ENCODE data around the gene ABLIM1.

ABLIM1 gene

DNA sequence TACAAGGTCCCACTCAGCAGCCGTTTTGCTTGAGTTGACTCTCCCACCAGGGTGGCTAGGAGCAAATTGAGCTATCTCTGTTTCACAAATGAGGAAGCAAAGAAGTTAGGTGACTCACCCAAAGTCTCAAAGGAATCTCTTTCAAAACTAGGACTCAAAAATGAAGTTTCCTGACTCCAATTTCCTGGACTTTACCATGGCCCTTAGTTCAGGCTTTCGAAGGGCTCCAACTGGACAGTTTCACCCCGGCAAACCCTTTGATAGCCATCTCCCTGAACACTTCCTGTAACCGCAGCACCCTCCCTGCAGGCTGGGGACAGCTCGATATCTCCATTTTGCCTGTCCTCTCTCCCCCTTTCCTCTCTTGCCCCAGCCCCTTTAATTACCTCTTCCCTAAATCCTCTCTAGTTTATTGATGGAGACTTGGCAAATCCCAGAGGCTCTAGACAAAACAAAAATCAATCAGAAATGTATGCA is 249.1 kb downstream of the ABLIM1 start:
- no peak overlapping the region for H3K4me3 ChIP-seq (ENCODE audit: insufficient read depth, low read depth, low read length, poor library complexity, severe bottlenecking)
- H3K27ac ChIP-seq (ENCODE audit: insufficient read depth, low read length, poor library complexity, severe bottlenecking) = no peak overlapping the region
- no peak for DNase-seq
- H3K36me3 ChIP-seq (ENCODE audit: control insufficient read depth, insufficient read depth, low read length) = no peaks in the 10 kb centered on the region
- no peaks in the 10 kb centered on the region for H3K9me3 ChIP-seq (ENCODE audit: control insufficient read depth, low read length)
- H3K4me1 ChIP-seq (ENCODE audit: control insufficient read depth, insufficient read depth, low read length, poor library complexity, severe bottlenecking) = no peaks in the 10 kb centered on the region
- H3K27me3 ChIP-seq (replicated peaks; ENCODE audit: control insufficient read depth, insufficient read depth, low read length, poor library complexity, severe bottlenecking) = peaks cover 15% of the 10 kb centered on the region

- Histone ChIP-seq H3K27ac (ENCODE audit: insufficient read depth, low read length, poor library complexity, severe bottlenecking) (no peak overlapping the region), H3K4me3 (ENCODE audit: insufficient read depth, low read depth, low read length, poor library complexity, severe bottlenecking) (no peak overlapping the region), H3K27me3 (replicated peaks; ENCODE audit: control insufficient read depth, insufficient read depth, low read length, poor library complexity, severe bottlenecking) (peaks cover 19% of the 10 kb centered on the region), H3K36me3 (ENCODE audit: control insufficient read depth, insufficient read depth, low read length) (no peaks in the 10 kb centered on the region), H3K9me3 (ENCODE audit: control insufficient read depth, low read length) (no peaks in the 10 kb centered on the region), H3K4me1 (ENCODE audit: control insufficient read depth, insufficient read depth, low read length, poor library complexity, severe bottlenecking) (no peaks in the 10 kb centered on the region)
- DNase-seq = no peak
Measured at GRCh38 chr10:114408112-114408967, 249.7 kb downstream of the ABLIM1 start.

- no peaks in the 10 kb centered on the region for H3K9me3 ChIP-seq (ENCODE audit: control insufficient read depth, low read length)
- H3K36me3 ChIP-seq (ENCODE audit: control insufficient read depth, insufficient read depth, low read length) = no peaks in the 10 kb centered on the region
Measured at GRCh38 chr10:114406455-114406854, 251.6 kb downstream of the ABLIM1 start.

GRCh38 chr10:114405011-114405350 is 253.1 kb downstream of the ABLIM1 start:
- H3K27me3 ChIP-seq (replicated peaks; ENCODE audit: control insufficient read depth, insufficient read depth, low read length, poor library complexity, severe bottlenecking) = peaks cover 27% of the 10 kb centered on the region
- no peak overlapping the region for H3K4me3 ChIP-seq (ENCODE audit: insufficient read depth, low read depth, low read length, poor library complexity, severe bottlenecking)
- no peak for DNase-seq
- H3K36me3 ChIP-seq (ENCODE audit: control insufficient read depth, insufficient read depth, low read length) = no peaks in the 10 kb centered on the region
- no peaks in the 10 kb centered on the region for H3K9me3 ChIP-seq (ENCODE audit: control insufficient read depth, low read length)
- no peak overlapping the region for H3K27ac ChIP-seq (ENCODE audit: insufficient read depth, low read length, poor library complexity, severe bottlenecking)
- no peaks in the 10 kb centered on the region for H3K4me1 ChIP-seq (ENCODE audit: control insufficient read depth, insufficient read depth, low read length, poor library complexity, severe bottlenecking)

More at GRCh38 chr10:114406455-114406854, 251.6 kb downstream of the ABLIM1 start:
- DNase-seq = no peak
- no peaks in the 10 kb centered on the region for H3K4me1 ChIP-seq (ENCODE audit: control insufficient read depth, insufficient read depth, low read length, poor library complexity, severe bottlenecking)
- no peak overlapping the region for H3K27ac ChIP-seq (ENCODE audit: insufficient read depth, low read length, poor library complexity, severe bottlenecking)
- H3K4me3 ChIP-seq (ENCODE audit: insufficient read depth, low read depth, low read length, poor library complexity, severe bottlenecking) = no peak overlapping the region
- peaks cover 26% of the 10 kb centered on the region for H3K27me3 ChIP-seq (replicated peaks; ENCODE audit: control insufficient read depth, insufficient read depth, low read length, poor library complexity, severe bottlenecking)

DNA sequence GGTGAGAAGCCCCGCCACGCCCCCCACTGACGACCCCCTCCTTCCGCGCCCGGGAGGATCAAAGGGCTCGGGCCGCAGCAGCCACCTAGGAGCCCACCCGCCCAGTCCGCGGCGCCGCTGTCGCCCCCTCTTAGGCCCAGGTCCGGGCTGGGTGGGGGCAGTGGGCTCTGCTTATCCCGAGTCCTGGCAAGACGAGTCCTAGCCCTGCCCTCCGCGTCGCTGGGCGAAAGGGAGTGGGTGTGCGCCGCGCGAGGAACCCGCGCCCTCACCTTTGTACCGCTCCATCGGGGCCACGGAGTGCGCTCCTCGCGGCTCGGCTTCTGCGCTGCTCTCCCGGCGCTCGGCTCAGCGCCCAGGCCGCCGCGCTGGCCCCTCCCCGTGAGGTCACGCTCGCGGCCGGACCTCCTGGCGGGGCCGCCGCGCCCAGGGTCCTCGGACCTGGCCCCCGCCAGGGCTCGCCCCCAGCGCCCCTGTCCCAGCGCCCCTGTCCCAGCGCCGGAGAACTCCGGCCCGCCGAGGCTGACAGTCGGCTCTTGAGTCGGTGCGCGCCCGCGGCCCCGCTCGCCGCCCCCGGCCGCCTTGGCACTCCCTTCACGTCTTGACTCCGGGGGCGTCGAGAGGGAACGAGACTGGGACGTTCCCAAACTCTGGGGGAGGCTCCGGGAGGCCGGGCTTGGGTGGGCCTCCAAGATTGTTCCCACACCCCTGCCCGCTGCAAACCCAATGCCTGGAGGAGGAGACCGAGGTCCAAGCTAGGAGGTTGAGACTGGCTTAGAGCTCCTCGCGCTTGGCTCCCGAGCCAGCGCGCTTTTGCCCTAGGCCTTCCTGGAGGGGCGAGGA is 253.7 kb downstream of the ABLIM1 start, which contains the start of gene AFAP1L2:
Gene AFAP1L2 (minus strand): TSS at position 332 of the 840 bp plus-strand sequence. CDS start 47 bp downstream, at position 285.
- H3K4me3 ChIP-seq (ENCODE audit: insufficient read depth, low read depth, low read length, poor library complexity, severe bottlenecking) = no peak within 1 kb of the TSS
- H3K27me3 ChIP-seq (replicated peaks; ENCODE audit: control insufficient read depth, insufficient read depth, low read length, poor library complexity, severe bottlenecking) = peaks cover 26% of the 10 kb centered on the region
- H3K4me1 ChIP-seq (ENCODE audit: control insufficient read depth, insufficient read depth, low read length, poor library complexity, severe bottlenecking) = no peaks in the 10 kb centered on the region
- DNase-seq = no peak
- no peak within 1 kb of the TSS for H3K27ac ChIP-seq (ENCODE audit: insufficient read depth, low read length, poor library complexity, severe bottlenecking)
- no peaks in the 10 kb centered on the region for H3K9me3 ChIP-seq (ENCODE audit: control insufficient read depth, low read length)
- H3K36me3 ChIP-seq (ENCODE audit: control insufficient read depth, insufficient read depth, low read length) = no peaks in the 10 kb centered on the region

DNA sequence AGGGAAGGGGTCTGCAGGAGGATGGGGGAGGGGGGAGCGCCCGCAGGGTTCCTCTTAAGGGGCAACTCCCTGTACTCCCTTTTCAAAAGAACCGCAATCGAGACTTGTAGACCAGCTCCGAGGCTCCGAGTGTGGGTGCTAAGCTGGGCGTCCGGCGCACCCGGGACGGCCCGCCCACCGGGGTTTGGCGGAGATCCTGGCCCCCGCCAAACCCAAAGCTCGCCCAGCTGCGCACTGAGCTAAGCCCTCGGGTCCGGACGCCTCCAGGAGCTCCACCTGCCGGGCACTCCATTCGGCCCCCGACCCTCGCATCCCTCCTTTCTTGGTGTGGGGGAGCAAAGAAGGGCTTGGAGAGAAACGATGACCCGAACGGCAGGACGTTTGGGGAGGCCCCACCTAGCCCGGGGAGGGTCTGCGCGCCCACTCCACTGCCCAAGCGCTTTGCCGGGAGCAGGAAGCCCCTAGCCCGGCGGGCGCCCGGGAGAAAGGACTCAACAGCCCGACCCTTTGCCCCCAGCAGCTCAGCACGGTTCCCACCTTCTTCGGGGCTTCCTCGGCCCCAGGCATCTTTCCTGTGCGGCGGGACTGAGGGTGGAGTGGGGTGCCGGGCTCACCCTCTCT is 254.4 kb downstream of the ABLIM1 start:
- H3K4me3 ChIP-seq (ENCODE audit: insufficient read depth, low read depth, low read length, poor library complexity, severe bottlenecking) = no peak overlapping the region
- no peaks in the 10 kb centered on the region for H3K36me3 ChIP-seq (ENCODE audit: control insufficient read depth, insufficient read depth, low read length)
- no peak overlapping the region for H3K27ac ChIP-seq (ENCODE audit: insufficient read depth, low read length, poor library complexity, severe bottlenecking)
- peaks cover 26% of the 10 kb centered on the region for H3K27me3 ChIP-seq (replicated peaks; ENCODE audit: control insufficient read depth, insufficient read depth, low read length, poor library complexity, severe bottlenecking)
- DNase-seq = no peak
- H3K4me1 ChIP-seq (ENCODE audit: control insufficient read depth, insufficient read depth, low read length, poor library complexity, severe bottlenecking) = no peaks in the 10 kb centered on the region
- H3K9me3 ChIP-seq (ENCODE audit: control insufficient read depth, low read length) = no peaks in the 10 kb centered on the region

DNA sequence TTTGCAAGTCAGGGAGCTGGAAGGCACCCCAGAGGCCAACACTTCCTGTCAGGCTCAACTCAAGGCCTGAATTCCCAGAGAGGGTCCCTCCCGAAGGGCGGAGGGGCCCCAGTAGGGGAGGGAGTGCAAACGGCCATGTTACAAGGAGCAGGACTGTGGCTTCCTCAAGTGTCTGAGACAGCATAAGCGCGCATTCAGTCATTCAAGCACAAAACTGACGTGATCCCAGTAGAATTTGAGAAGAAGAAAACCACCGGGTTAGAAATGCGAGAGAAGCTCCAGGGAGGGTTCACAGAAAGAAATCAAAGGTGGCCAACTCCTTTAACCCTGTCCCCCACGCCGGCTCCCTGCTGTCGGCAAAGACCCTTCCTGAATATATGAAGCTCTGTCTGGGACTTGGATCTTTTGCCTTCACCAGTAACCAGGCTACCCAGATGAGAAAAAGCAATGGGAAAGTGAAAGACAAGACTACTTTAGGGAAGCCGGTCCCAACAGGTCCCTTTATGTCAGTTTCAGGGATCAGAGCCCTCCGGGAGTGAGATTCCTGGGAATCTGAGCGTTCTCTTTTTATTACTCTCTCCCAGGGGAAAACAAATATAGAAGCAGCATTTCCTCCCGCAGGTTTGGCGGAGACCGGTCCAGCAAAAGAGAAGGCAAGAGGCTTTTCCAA is 255.1 kb downstream of the ABLIM1 start:
- Histone ChIP-seq H3K27ac (ENCODE audit: insufficient read depth, low read length, poor library complexity, severe bottlenecking) (no peak overlapping the region), H3K4me1 (ENCODE audit: control insufficient read depth, insufficient read depth, low read length, poor library complexity, severe bottlenecking) (no peaks in the 10 kb centered on the region), H3K4me3 (ENCODE audit: insufficient read depth, low read depth, low read length, poor library complexity, severe bottlenecking) (no peak overlapping the region), H3K27me3 (replicated peaks; ENCODE audit: control insufficient read depth, insufficient read depth, low read length, poor library complexity, severe bottlenecking) (peaks cover 26% of the 10 kb centered on the region), H3K9me3 (ENCODE audit: control insufficient read depth, low read length) (no peaks in the 10 kb centered on the region), H3K36me3 (ENCODE audit: control insufficient read depth, insufficient read depth, low read length) (no peaks in the 10 kb centered on the region)
- DNase-seq = no peak

DNA sequence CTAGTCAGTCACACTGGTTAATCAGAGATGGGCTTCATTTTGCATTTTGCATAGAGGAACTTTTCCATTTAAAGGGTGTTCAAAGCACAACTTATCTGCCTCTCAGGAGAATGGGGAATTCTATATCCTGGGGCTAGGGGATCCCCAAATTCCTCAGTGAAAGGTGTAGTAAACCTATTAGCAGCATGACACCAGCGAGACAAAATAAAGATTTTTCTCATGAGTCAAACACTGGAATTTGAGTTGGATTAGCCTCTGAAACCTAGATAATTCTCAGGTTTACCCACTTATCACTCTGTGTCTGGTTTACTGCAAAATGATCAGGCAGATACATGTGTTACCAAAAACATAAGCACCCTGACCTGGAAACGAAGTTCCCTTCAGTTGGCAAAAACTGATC is 255.8 kb downstream of the ABLIM1 start:
- H3K27ac ChIP-seq (ENCODE audit: insufficient read depth, low read length, poor library complexity, severe bottlenecking) = no peak overlapping the region
- H3K36me3 ChIP-seq (ENCODE audit: control insufficient read depth, insufficient read depth, low read length) = no peaks in the 10 kb centered on the region
- peaks cover 26% of the 10 kb centered on the region for H3K27me3 ChIP-seq (replicated peaks; ENCODE audit: control insufficient read depth, insufficient read depth, low read length, poor library complexity, severe bottlenecking)
- H3K4me3 ChIP-seq (ENCODE audit: insufficient read depth, low read depth, low read length, poor library complexity, severe bottlenecking) = no peak overlapping the region
- DNase-seq = no peak
- H3K9me3 ChIP-seq (ENCODE audit: control insufficient read depth, low read length) = no peaks in the 10 kb centered on the region
- H3K4me1 ChIP-seq (ENCODE audit: control insufficient read depth, insufficient read depth, low read length, poor library complexity, severe bottlenecking) = no peaks in the 10 kb centered on the region

- no peak for DNase-seq
- Histone ChIP-seq H3K9me3 (ENCODE audit: control insufficient read depth, low read length) (no peaks in the 10 kb centered on the region), H3K27me3 (replicated peaks; ENCODE audit: control insufficient read depth, insufficient read depth, low read length, poor library complexity, severe bottlenecking) (peaks cover 26% of the 10 kb centered on the region), H3K36me3 (ENCODE audit: control insufficient read depth, insufficient read depth, low read length) (no peaks in the 10 kb centered on the region), H3K4me1 (ENCODE audit: control insufficient read depth, insufficient read depth, low read length, poor library complexity, severe bottlenecking) (no peaks in the 10 kb centered on the region), H3K4me3 (ENCODE audit: insufficient read depth, low read depth, low read length, poor library complexity, severe bottlenecking) (no peak overlapping the region), H3K27ac (ENCODE audit: insufficient read depth, low read length, poor library complexity, severe bottlenecking) (no peak overlapping the region)
Measured at GRCh38 chr10:114401195-114401791, 256.8 kb downstream of the ABLIM1 start.

All from effector memory CD4-positive, alpha-beta T cell (primary cell).